GM21528 (cell line): ENCODE measurements around the gene LIPN.
"Not testable (repeated sequence)": the region's sequence is repeated elsewhere in the genome, so short reads cannot be mapped to it uniquely, and the experiment has no call there.

ENCODE experiments used
- ATAC-seq: cut with Tn5 transposase; IDR thresholded peaks from one replicate; pipeline ENCODE4 v1.9.1; 2021; ENCODE audit warnings: mild to moderate bottlenecking, moderate library complexity; ENCODE audit not compliant: unreplicated experiment, low FRiP score

Gene LIPN

GRCh38 chr10:88759366-88760101 lies at the start of gene LIPN:
Gene LIPN (plus strand): TSS chr10:88760020. CDS start chr10:88761406, 1,386 bp downstream.
- ATAC-seq, result no peak

- ATAC-seq, result no peak
These were observed 44.3 kb upstream of the LIPN start for GRCh38 chr10:88715517-88715916.

GRCh38 chr10:88721392-88721791 lies 38.4 kb upstream of the LIPN start:
- no peak for ATAC-seq

- no peak for ATAC-seq
These were observed 34.0 kb upstream of the LIPN start for GRCh38 chr10:88725798-88726197.

GRCh38 chr10:88728107-88728763 lies 31.6 kb upstream of the LIPN start:
- no peak for ATAC-seq

- no peak for ATAC-seq
These were observed 29.0 kb upstream of the LIPN start for GRCh38 chr10:88730864-88731263.

GRCh38 chr10:88731296-88731695 lies 28.5 kb upstream of the LIPN start:
- ATAC-seq, result no peak

- ATAC-seq, result no peak
These were observed 26.6 kb upstream of the LIPN start for GRCh38 chr10:88733215-88733614.

GRCh38 chr10:88735661-88736060 lies 24.2 kb upstream of the LIPN start:
- ATAC-seq, result no peak

- not testable (repeated sequence) for ATAC-seq
These were observed 17.9 kb upstream of the LIPN start for GRCh38 chr10:88741921-88742320.

- no peak for ATAC-seq
These were observed 17.4 kb upstream of the LIPN start for GRCh38 chr10:88742448-88742847.

- no peak for ATAC-seq
These were observed 15.8 kb upstream of the LIPN start for GRCh38 chr10:88744002-88744401.

GRCh38 chr10:88745633-88746032 lies 14.2 kb upstream of the LIPN start:
- no peak for ATAC-seq

GRCh38 chr10:88754287-88754686 lies 5.5 kb upstream of the LIPN start:
- no peak for ATAC-seq

- ATAC-seq, result no peak
These were observed 4.1 kb upstream of the LIPN start for GRCh38 chr10:88755753-88756152.

- no peak for ATAC-seq
These were observed 3.2 kb upstream of the LIPN start for GRCh38 chr10:88756660-88757059.

- ATAC-seq, result no peak
These were observed 3.1 kb downstream of the LIPN start for GRCh38 chr10:88762906-88763305.

GRCh38 chr10:88763441-88763840 lies 3.6 kb downstream of the LIPN start:
- no peak for ATAC-seq

GRCh38 chr10:88764110-88764509 lies 4.3 kb downstream of the LIPN start:
- ATAC-seq, result no peak

GRCh38 chr10:88765816-88766215 lies 6.0 kb downstream of the LIPN start:
- no peak for ATAC-seq

GRCh38 chr10:88769384-88769783 lies 9.6 kb downstream of the LIPN start:
- no peak for ATAC-seq

GRCh38 chr10:88781206-88781605 lies 21.4 kb downstream of the LIPN start:
- ATAC-seq, result no peak
